Neural progenitor cell (in vitro differentiated cells): ENCODE data around the gene PAX7. TPM values are rescaled to one million over a fixed set of nuclear protein-coding genes. Genes with fewer than 3 reads are reported as not detected.

Experiments used
- DNase-seq: peaks from one replicate; pipeline ENCODE4 v3.0.0-alpha.2; 2016; ENCODE audit warnings: low spot score
- H2AFZ ChIP-seq: fragments of 200-600 bp; sonication (generic); replicated peaks from 2 replicates; pipeline ENCODE4 v1.6.1; 2016; ENCODE audit warnings: antibody characterized with exemption
- H3F3A ChIP-seq: fragments of 200-600 bp; sonication (generic); 2 replicates; pipeline ENCODE4 v1.6.1; 2016; ENCODE audit warnings: antibody characterized with exemption, low read depth
- H3K27ac ChIP-seq: fragments of 200-600 bp; sonication (generic); 2 replicates; pipeline ENCODE4 v1.5.1; 2016; ENCODE audit warnings: mild to moderate bottlenecking
- H3K27me3 ChIP-seq: fragments of 200-600 bp; sonication (generic); 2 replicates; pipeline ENCODE4 v1.6.1; 2016; ENCODE audit warnings: mild to moderate bottlenecking, moderate library complexity
- H3K36me3 ChIP-seq: fragments of 200-600 bp; sonication (generic); 2 replicates; pipeline ENCODE4 v1.5.1; 2016
- H3K4me1 ChIP-seq: fragments of 200-600 bp; sonication (generic); 2 replicates; pipeline ENCODE4 v1.6.1; 2016; ENCODE audit warnings: mixed run types
- H3K4me2 ChIP-seq: fragments of 200-600 bp; sonication (generic); 2 replicates; pipeline ENCODE4 v1.6.1; 2016
- H3K4me3 ChIP-seq: fragments of 200-600 bp; sonication (generic); 2 replicates; pipeline ENCODE4 v1.5.1; 2016
- H3K79me2 ChIP-seq: fragments of 200-600 bp; sonication (generic); 2 replicates; pipeline ENCODE4 v1.6.1; 2016; ENCODE audit warnings: low read depth
- H3K9ac ChIP-seq: fragments of 200-600 bp; sonication (generic); 2 replicates; pipeline ENCODE4 v1.6.1; 2016
- H3K9me3 ChIP-seq: fragments of 200-600 bp; sonication (generic); 2 replicates; pipeline ENCODE4 v1.5.1; 2016; ENCODE audit warnings: low read depth
- H4K20me1 ChIP-seq: fragments of 200-600 bp; sonication (generic); 2 replicates; pipeline ENCODE4 v1.6.1; 2016; ENCODE audit warnings: low read depth
- H3K27ac Mint-ChIP-seq: 3 replicates; pipeline ENCODE4 v1.8.0; 2021; ENCODE audit warnings: mixed read lengths
- H3K27me3 Mint-ChIP-seq: 2 replicates; pipeline ENCODE4 v1.8.0; 2022; ENCODE audit warnings: low read depth, mild to moderate bottlenecking, inconsistent platforms, moderate library complexity, mixed read lengths; ENCODE audit not compliant: insufficient read depth
- H3K36me3 Mint-ChIP-seq: 3 replicates; pipeline ENCODE4 v1.8.0; 2021; ENCODE audit warnings: mixed read lengths
- H3K4me1 Mint-ChIP-seq: 3 replicates; pipeline ENCODE4 v1.8.0; 2021; ENCODE audit warnings: mixed read lengths
- H3K4me3 Mint-ChIP-seq: 3 replicates; pipeline ENCODE4 v1.8.0; 2021; ENCODE audit warnings: mild to moderate bottlenecking, moderate library complexity, mixed read lengths
- H3K9me3 Mint-ChIP-seq: 3 replicates; pipeline ENCODE4 v1.8.0; 2020; ENCODE audit warnings: mixed read lengths
- CTCF ChIP-seq: fragments of 200-600 bp; sonication (generic); IDR thresholded peaks from 2 replicates; pipeline ENCODE4 v1.5.1; 2017; ENCODE audit warnings: antibody characterized with exemption, mild to moderate bottlenecking
- EZH2 ChIP-seq: fragments of 200-600 bp; sonication (generic); IDR thresholded peaks from 2 replicates; pipeline ENCODE4 v1.6.1; 2017; ENCODE audit warnings: antibody characterized with exemption, mild to moderate bottlenecking, moderate library complexity
- EZH2phosphoT487 ChIP-seq: fragments of 200-600 bp; sonication (generic); IDR thresholded peaks from 2 replicates; pipeline ENCODE4 v1.6.1; 2017; ENCODE audit warnings: antibody characterized with exemption
- total RNA-seq: library from RNA; depleted of rRNA; stranded (reverse); fragments of >200 nt; gene quantifications from 2 replicates; pipeline ENCODE4 v1.2.3, GENCODE V29; 2015; ENCODE audit warnings: low replicate concordance

Gene PAX7
- total RNA-seq, 1 donor from 2014 or later = 0.06 TPM

GRCh38 chr1:18731591-18732235 lies 101.1 kb downstream of the PAX7 start:
- peaks cover 17% of the 10 kb centered on the region for H3K27me3 Mint-ChIP-seq
- DNase-seq = no peak
- no peak overlapping the region for H3K27ac ChIP-seq

GRCh38 chr1:18732686-18733085 lies 102.0 kb downstream of the PAX7 start:
- no peak overlapping the region for H2AFZ ChIP-seq
- H3K9ac ChIP-seq = no peak overlapping the region
- no peak for TF ChIP-seq EZH2phosphoT487
- TF ChIP-seq EZH2 = no peak
- no peak for TF ChIP-seq CTCF
- no peaks in the 10 kb centered on the region for H3K9me3 ChIP-seq
- peaks cover 18% of the 10 kb centered on the region for H3K4me1 ChIP-seq
- H3K36me3 ChIP-seq = no peaks in the 10 kb centered on the region
- H3K4me2 ChIP-seq = no peak overlapping the region
- H3F3A ChIP-seq = peaks cover 9% of the 10 kb centered on the region
- H3K27me3 ChIP-seq = peaks cover 12% of the 10 kb centered on the region
- H3K27ac ChIP-seq = no peak overlapping the region
- peaks cover 37% of the 10 kb centered on the region for H3K4me1 Mint-ChIP-seq
- no peaks in the 10 kb centered on the region for H4K20me1 ChIP-seq
- no peak overlapping the region for H3K4me3 Mint-ChIP-seq
- no peaks in the 10 kb centered on the region for H3K9me3 Mint-ChIP-seq
- no peaks in the 10 kb centered on the region for H3K36me3 Mint-ChIP-seq
- no peak for DNase-seq
- no peak overlapping the region for H3K4me3 ChIP-seq
- peaks cover 12% of the 10 kb centered on the region for H3K27me3 Mint-ChIP-seq
- H3K79me2 ChIP-seq = no peaks in the 10 kb centered on the region
- H3K27ac Mint-ChIP-seq = peak overlapping the region; percentile 46

More at GRCh38 chr1:18731591-18732235, 101.1 kb downstream of the PAX7 start:
- no peak overlapping the region for H3K27ac Mint-ChIP-seq
- no peak overlapping the region for H2AFZ ChIP-seq
- H3K9me3 ChIP-seq = no peaks in the 10 kb centered on the region
- no peaks in the 10 kb centered on the region for H3K9me3 Mint-ChIP-seq
- H3K79me2 ChIP-seq = no peaks in the 10 kb centered on the region
- H3K4me2 ChIP-seq = no peak overlapping the region
- H3K36me3 Mint-ChIP-seq = no peaks in the 10 kb centered on the region
- no peaks in the 10 kb centered on the region for H3F3A ChIP-seq
- H3K9ac ChIP-seq = no peak overlapping the region
- no peak overlapping the region for H3K4me3 Mint-ChIP-seq
- no peaks in the 10 kb centered on the region for H4K20me1 ChIP-seq
- H3K4me1 Mint-ChIP-seq = peaks cover 36% of the 10 kb centered on the region
- no peak for TF ChIP-seq EZH2phosphoT487
- TF ChIP-seq EZH2 = no peak
- TF ChIP-seq CTCF = no peak
- peaks cover 12% of the 10 kb centered on the region for H3K27me3 ChIP-seq
- peaks cover 16% of the 10 kb centered on the region for H3K4me1 ChIP-seq
- H3K36me3 ChIP-seq = no peaks in the 10 kb centered on the region
- H3K4me3 ChIP-seq = no peak overlapping the region

GRCh38 chr1:18734001-18734400 lies 103.4 kb downstream of the PAX7 start:
- Histone ChIP-seq H3K9ac (no peak overlapping the region), H3K27ac (no peak overlapping the region), H3K36me3 (no peaks in the 10 kb centered on the region), H4K20me1 (no peaks in the 10 kb centered on the region), H3K27me3 (peaks cover 12% of the 10 kb centered on the region), H3K4me1 (peaks cover 20% of the 10 kb centered on the region), H3K4me3 (no peak overlapping the region), H3K79me2 (no peaks in the 10 kb centered on the region), H3K9me3 (no peaks in the 10 kb centered on the region), H3F3A (peaks cover 14% of the 10 kb centered on the region), H2AFZ (no peak overlapping the region), H3K4me2 (no peak overlapping the region)
- H3K36me3 Mint-ChIP-seq = no peaks in the 10 kb centered on the region
- no peak for TF ChIP-seq EZH2
- no peak for TF ChIP-seq CTCF
- TF ChIP-seq EZH2phosphoT487 = no peak
- DNase-seq = no peak
- H3K27me3 Mint-ChIP-seq = peaks cover 12% of the 10 kb centered on the region
- H3K4me3 Mint-ChIP-seq = no peak overlapping the region
- no peaks in the 10 kb centered on the region for H3K9me3 Mint-ChIP-seq
- H3K4me1 Mint-ChIP-seq = peaks cover 46% of the 10 kb centered on the region
- H3K27ac Mint-ChIP-seq = no peak overlapping the region
